Measurements from ENCODE around the gene SERPINH1.

DNA sequence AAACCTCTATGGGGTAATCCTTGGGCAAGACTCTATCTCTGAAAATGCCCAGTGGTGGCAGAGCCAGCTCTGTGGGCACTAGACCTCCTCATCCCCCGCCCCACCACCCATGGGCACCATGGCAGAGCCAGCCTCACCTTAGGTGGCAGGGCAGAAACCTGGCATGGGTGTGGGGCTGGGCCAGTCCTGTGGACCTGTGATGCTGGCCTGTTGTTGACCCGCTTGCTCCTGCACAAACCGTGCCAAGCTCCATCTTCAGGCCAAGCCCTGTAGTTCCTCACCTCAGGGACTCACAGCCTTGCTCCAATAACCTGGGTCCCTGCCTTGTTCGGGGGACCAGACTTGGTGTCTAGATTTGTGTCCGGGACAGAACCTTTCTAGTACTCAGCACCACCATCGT lies 8.9 kb upstream of the SERPINH1 start:
- TF ChIP-seq, protein P1, sequence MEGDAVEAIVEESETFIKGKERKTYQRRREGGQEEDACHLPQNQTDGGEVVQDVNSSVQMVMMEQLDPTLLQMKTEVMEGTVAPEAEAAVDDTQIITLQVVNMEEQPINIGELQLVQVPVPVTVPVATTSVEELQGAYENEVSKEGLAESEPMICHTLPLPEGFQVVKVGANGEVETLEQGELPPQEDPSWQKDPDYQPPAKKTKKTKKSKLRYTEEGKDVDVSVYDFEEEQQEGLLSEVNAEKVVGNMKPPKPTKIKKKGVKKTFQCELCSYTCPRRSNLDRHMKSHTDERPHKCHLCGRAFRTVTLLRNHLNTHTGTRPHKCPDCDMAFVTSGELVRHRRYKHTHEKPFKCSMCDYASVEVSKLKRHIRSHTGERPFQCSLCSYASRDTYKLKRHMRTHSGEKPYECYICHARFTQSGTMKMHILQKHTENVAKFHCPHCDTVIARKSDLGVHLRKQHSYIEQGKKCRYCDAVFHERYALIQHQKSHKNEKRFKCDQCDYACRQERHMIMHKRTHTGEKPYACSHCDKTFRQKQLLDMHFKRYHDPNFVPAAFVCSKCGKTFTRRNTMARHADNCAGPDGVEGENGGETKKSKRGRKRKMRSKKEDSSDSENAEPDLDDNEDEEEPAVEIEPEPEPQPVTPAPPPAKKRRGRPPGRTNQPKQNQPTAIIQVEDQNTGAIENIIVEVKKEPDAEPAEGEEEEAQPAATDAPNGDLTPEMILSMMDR (IDR thresholded peaks at IDR 0.05), result no peak
- no peak for TF ChIP-seq POLR2A (IDR thresholded peaks at IDR 0.05)
